PC-3 (cell line): ENCODE measurements around the gene NOL6.
"Not testable (repeated sequence)": the region's sequence is repeated elsewhere in the genome, so short reads cannot be mapped to it uniquely, and the experiment has no call there.

ENCODE experiments used
- EZH2phosphoT487 ChIP-seq: fragments of 300-600 bp; sonication (generic); IDR thresholded peaks from 2 replicates; pipeline ENCODE4 v1.6.1; 2018; ENCODE audit warnings: mild to moderate bottlenecking, antibody characterized with exemption, low read length, borderline replicate concordance
- TF ChIP-seq, protein P1 (sequence below): fragments of 300-600 bp; sonication (generic); conservative IDR thresholded peaks from 2 replicates; pipeline ENCODE4 v1.5.1; 2017; ENCODE audit warnings: antibody characterized with exemption, low read depth, mild to moderate bottlenecking, low read length

DNA sequence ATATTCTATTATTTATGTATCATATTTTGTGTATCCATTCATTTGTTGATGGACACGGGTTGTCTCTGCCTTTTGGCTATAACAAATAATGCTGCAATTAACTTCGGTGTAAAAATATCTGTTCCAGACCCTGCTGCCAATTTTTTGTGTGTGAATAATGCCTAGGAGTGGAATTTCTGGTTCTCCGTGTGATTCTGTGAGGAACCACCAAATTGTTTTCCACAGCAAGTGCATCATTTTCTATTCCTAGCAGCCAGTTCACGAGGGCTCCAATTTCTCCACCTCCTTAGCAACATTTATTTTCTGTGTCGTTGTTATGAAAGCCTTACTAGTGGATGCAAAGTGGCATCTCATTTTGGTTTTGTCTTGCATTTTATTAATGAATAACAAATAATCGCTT is 48.1 kb upstream of the NOL6 start:
- TF ChIP-seq, protein P1, sequence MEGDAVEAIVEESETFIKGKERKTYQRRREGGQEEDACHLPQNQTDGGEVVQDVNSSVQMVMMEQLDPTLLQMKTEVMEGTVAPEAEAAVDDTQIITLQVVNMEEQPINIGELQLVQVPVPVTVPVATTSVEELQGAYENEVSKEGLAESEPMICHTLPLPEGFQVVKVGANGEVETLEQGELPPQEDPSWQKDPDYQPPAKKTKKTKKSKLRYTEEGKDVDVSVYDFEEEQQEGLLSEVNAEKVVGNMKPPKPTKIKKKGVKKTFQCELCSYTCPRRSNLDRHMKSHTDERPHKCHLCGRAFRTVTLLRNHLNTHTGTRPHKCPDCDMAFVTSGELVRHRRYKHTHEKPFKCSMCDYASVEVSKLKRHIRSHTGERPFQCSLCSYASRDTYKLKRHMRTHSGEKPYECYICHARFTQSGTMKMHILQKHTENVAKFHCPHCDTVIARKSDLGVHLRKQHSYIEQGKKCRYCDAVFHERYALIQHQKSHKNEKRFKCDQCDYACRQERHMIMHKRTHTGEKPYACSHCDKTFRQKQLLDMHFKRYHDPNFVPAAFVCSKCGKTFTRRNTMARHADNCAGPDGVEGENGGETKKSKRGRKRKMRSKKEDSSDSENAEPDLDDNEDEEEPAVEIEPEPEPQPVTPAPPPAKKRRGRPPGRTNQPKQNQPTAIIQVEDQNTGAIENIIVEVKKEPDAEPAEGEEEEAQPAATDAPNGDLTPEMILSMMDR: not testable (repeated sequence)
- not testable (repeated sequence) for TF ChIP-seq EZH2phosphoT487
